ENCODE measurements around the gene MPC2. TPM values are rescaled to one million over a fixed set of nuclear protein-coding genes. Genes with fewer than 3 reads are reported as not detected.

The MPC2 gene
- total and polyA plus RNA-seq, 2 experiments from 2014 or later: 65.5 to 188 TPM

GRCh38 chr1:167904652-167905130, 32.2 kb downstream of the MPC2 start:
- no peaks in the 10 kb centered on the region for H3K36me3 ChIP-seq (ENCODE audit: low read depth)
- H3K9ac ChIP-seq: no peak overlapping the region
- H3K4me3 ChIP-seq: no peak overlapping the region
- no peaks in the 10 kb centered on the region for H3K79me2 ChIP-seq (ENCODE audit: insufficient read depth)
- peak; percentile 75 for DNase-seq
- no peaks in the 10 kb centered on the region for H4K20me1 ChIP-seq (ENCODE audit: insufficient read depth)
- no peaks in the 10 kb centered on the region for H3K9me2 ChIP-seq (ENCODE audit: insufficient read depth)
- no peaks in the 10 kb centered on the region for H3K9me3 ChIP-seq (ENCODE audit: low read depth)
- H3K4me1 ChIP-seq (ENCODE audit: insufficient read depth): peaks cover 14% of the 10 kb centered on the region
- peaks cover 7% of the 10 kb centered on the region; the same call in 1 of the 2 replicates for H3F3A ChIP-seq (ENCODE audit: insufficient read depth)
- TF ChIP-seq EZH2 (IDR thresholded peaks at IDR 0.05; ENCODE audit: insufficient read depth, poor library complexity, severe bottlenecking) (no peak), EZH2phosphoT487 (IDR thresholded peaks at IDR 0.05; ENCODE audit: insufficient read depth, low read depth) (no peak)
- peak overlapping the region; percentile 36 for H3K27ac ChIP-seq
- no peaks in the 10 kb centered on the region for H3K27me3 ChIP-seq (replicated peaks; ENCODE audit: insufficient read depth)
- WGBS, 2 experiments (ENCODE audit: low coverage in 1 of 2, low lambda C conversion rate in 2 of 2, missing lambda C conversion rate in 2 of 2): 50 to 61% methylated on average over 4 of the region's 4 CpGs
- in situ Hi-C loops (cut with MboI): no loop called here
- no peak overlapping the region for H2AFZ ChIP-seq
- peak overlapping the region; percentile 18 for H3K4me2 ChIP-seq (ENCODE audit: unreplicated experiment)

GRCh38 chr1:167900907-167901306, 36.0 kb downstream of the MPC2 start:
- H3K79me2 ChIP-seq (ENCODE audit: insufficient read depth): no peaks in the 10 kb centered on the region
- H3F3A ChIP-seq (ENCODE audit: insufficient read depth): peaks cover 7% of the 10 kb centered on the region; the same call in 1 of the 2 replicates
- no peak overlapping the region for H3K27ac ChIP-seq
- no peak overlapping the region for H2AFZ ChIP-seq
- WGBS, 2 experiments (ENCODE audit: low coverage in 1 of 2, low lambda C conversion rate in 2 of 2, missing lambda C conversion rate in 2 of 2): 89% methylated on average over 4 of the region's 4 CpGs
- no peaks in the 10 kb centered on the region for H3K9me2 ChIP-seq (ENCODE audit: insufficient read depth)
- no peaks in the 10 kb centered on the region for H3K36me3 ChIP-seq (ENCODE audit: low read depth)
- H3K27me3 ChIP-seq (replicated peaks; ENCODE audit: insufficient read depth): no peaks in the 10 kb centered on the region
- TF ChIP-seq EZH2 (IDR thresholded peaks at IDR 0.05; ENCODE audit: insufficient read depth, poor library complexity, severe bottlenecking) (no peak), EZH2phosphoT487 (IDR thresholded peaks at IDR 0.05; ENCODE audit: insufficient read depth, low read depth) (no peak)
- H3K9ac ChIP-seq: no peak overlapping the region
- H3K4me2 ChIP-seq (ENCODE audit: unreplicated experiment): no peak overlapping the region
- DNase-seq: no peak
- no peaks in the 10 kb centered on the region for H3K9me3 ChIP-seq (ENCODE audit: low read depth)
- no peaks in the 10 kb centered on the region for H4K20me1 ChIP-seq (ENCODE audit: insufficient read depth)
- in situ Hi-C loops (cut with MboI): no loop called here
- H3K4me3 ChIP-seq: no peak overlapping the region
- H3K4me1 ChIP-seq (ENCODE audit: insufficient read depth): peaks cover 17% of the 10 kb centered on the region

GRCh38 chr1:167899253-167899681, 37.6 kb downstream of the MPC2 start:
- TF ChIP-seq EZH2 (IDR thresholded peaks at IDR 0.05; ENCODE audit: insufficient read depth, poor library complexity, severe bottlenecking): no peak
- TF ChIP-seq EZH2phosphoT487 (IDR thresholded peaks at IDR 0.05; ENCODE audit: insufficient read depth, low read depth): no peak
- no peaks in the 10 kb centered on the region for H3K9me2 ChIP-seq (ENCODE audit: insufficient read depth)
- H3K27ac ChIP-seq: no peak overlapping the region
- H3K79me2 ChIP-seq (ENCODE audit: insufficient read depth): no peaks in the 10 kb centered on the region
- peak; percentile 70 for DNase-seq
- in situ Hi-C loops (cut with MboI): no loop called here
- H3K4me1 ChIP-seq (ENCODE audit: insufficient read depth): peaks cover 5% of the 10 kb centered on the region; the same call in 1 of the 2 replicates
- H3K27me3 ChIP-seq (replicated peaks; ENCODE audit: insufficient read depth): no peaks in the 10 kb centered on the region
- H4K20me1 ChIP-seq (ENCODE audit: insufficient read depth): no peaks in the 10 kb centered on the region
- 26 to 32% methylated on average over 4 of the region's 4 CpGs for WGBS, 2 experiments (ENCODE audit: low coverage in 1 of 2, low lambda C conversion rate in 2 of 2, missing lambda C conversion rate in 2 of 2)
- no peaks in the 10 kb centered on the region for H3K36me3 ChIP-seq (ENCODE audit: low read depth)
- peak overlapping the region; percentile 8 for H3K4me2 ChIP-seq (ENCODE audit: unreplicated experiment)
- H3K9ac ChIP-seq: no peak overlapping the region
- no peak overlapping the region for H2AFZ ChIP-seq
- no peaks in the 10 kb centered on the region for H3K9me3 ChIP-seq (ENCODE audit: low read depth)
- no peaks in the 10 kb centered on the region for H3F3A ChIP-seq (ENCODE audit: insufficient read depth)
- H3K4me3 ChIP-seq: no peak overlapping the region

GRCh38 chr1:167898578-167899222, 38.2 kb downstream of the MPC2 start:
- Histone ChIP-seq H3K27me3 (replicated peaks; ENCODE audit: insufficient read depth) (no peaks in the 10 kb centered on the region), H4K20me1 (ENCODE audit: insufficient read depth) (no peaks in the 10 kb centered on the region), H3K9me2 (ENCODE audit: insufficient read depth) (no peaks in the 10 kb centered on the region), H3K4me3 (no peak overlapping the region), H3K27ac (no peak overlapping the region), H3K9ac (no peak overlapping the region), H2AFZ (no peak overlapping the region), H3K4me2 (ENCODE audit: unreplicated experiment) (no peak overlapping the region), H3K4me1 (ENCODE audit: insufficient read depth) (0 out of 2 replicates have a peak, but pooled peaks cover 3% of the 10 kb centered on the region), H3F3A (ENCODE audit: insufficient read depth) (no peaks in the 10 kb centered on the region), H3K9me3 (ENCODE audit: low read depth) (no peaks in the 10 kb centered on the region), H3K36me3 (ENCODE audit: low read depth) (no peaks in the 10 kb centered on the region), H3K79me2 (ENCODE audit: insufficient read depth) (no peaks in the 10 kb centered on the region)
- in situ Hi-C loops (cut with MboI): no loop called here
- DNase-seq: no peak
- TF ChIP-seq EZH2phosphoT487 (IDR thresholded peaks at IDR 0.05; ENCODE audit: insufficient read depth, low read depth): no peak
- TF ChIP-seq EZH2 (IDR thresholded peaks at IDR 0.05; ENCODE audit: insufficient read depth, poor library complexity, severe bottlenecking): no peak
- 90 to 93% methylated on average over 9 of the region's 9 CpGs for WGBS, 2 experiments (ENCODE audit: low coverage in 1 of 2, low lambda C conversion rate in 2 of 2, missing lambda C conversion rate in 2 of 2)

Data from GM23248 (cell line).